ENCODE data around the gene VOPP1. TPM values are rescaled to one million over a fixed set of nuclear protein-coding genes. Genes with fewer than 3 reads are reported as not detected.

The VOPP1 gene
- total and polyA plus RNA-seq, 9 of the 15 experiments (the other 6 are each of a cell fraction or from before 2014, with no cell fraction given) = 8.2 to 45.8 (median 31.2) TPM

DNA sequence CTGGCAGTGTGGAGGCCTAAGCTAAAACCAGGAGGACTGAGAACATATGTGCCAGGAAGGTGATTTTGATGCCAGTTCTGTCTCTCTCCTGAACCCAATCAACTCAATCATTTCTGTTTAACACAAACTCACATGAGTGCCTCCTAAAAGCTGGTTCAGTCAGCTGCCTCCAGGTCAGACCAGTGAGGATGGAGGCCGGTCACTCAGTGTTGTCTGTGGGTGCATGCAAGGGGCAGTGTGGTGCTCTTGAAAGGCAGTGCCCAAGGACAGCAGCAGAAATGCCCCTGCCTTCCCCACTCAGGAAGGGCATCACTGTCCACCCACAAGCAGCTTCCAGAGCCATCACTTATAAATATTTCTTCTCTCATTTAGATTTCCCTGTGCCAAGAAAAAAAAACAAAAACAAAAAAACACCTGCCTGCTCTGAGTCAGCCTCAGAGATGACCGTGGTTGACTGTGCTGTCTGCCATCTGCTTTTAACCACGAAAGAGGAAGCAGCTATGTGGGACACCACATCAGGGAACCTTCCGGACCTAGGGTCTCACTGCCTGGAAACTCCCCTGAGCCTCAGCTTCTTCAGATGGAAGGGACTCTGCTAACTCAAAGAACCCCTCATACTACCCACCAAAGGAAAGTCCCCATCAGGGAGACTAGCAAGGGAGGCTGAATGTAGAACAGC is 39.1 kb downstream of the VOPP1 start:
- H3K4me2 ChIP-seq (ENCODE audit: insufficient read depth, low read length) = no peak overlapping the region
- ChIA-PET POLR2A (interaction anchor here (0.8 kb wide), 1 partner anchor 76 kb away, joined by 3 read pairs; no protein-coding TSS in a partner anchor), CTCF (ENCODE audit: low intra/inter-chr PET ratio) (no interaction called here)
- no peak overlapping the region for H3K27ac ChIP-seq (ENCODE audit: extremely low read depth, low read depth, low read length)
- H2AFZ ChIP-seq (ENCODE audit: low read depth, low read length) = no peak overlapping the region
- H3K9ac ChIP-seq (ENCODE audit: insufficient read depth in 1 of 2, low read depth in 2 of 2, low read length in 2 of 2) = no peak overlapping the region
- TF ChIP-seq HDAC6 (IDR thresholded peaks at IDR 0.05; ENCODE audit: low read depth, low read length) = no peak
- peak; percentile 36 for TF ChIP-seq FOSL1 (tag; conservative IDR thresholded peaks at IDR 0.05)
- 0 out of 2 replicates have a peak, but pooled peaks have one; percentile 36 for TF ChIP-seq SPI1 (IDR thresholded peaks at IDR 0.05; ENCODE audit: borderline replicate concordance, low read depth, low read length)
- peaks cover 0 to 13% of the 10 kb centered on the region in 2 experiments for H3K4me1 ChIP-seq (replicated peaks in 1 of 2; ENCODE audit: control insufficient read depth in 2 of 2, insufficient read depth in 2 of 2, low read length in 2 of 2)
- peaks cover 14% of the 10 kb centered on the region for H4K20me1 ChIP-seq (replicated peaks; ENCODE audit: control insufficient read depth, insufficient read depth, low read length)
- no peaks in the 10 kb centered on the region for H3K27me3 ChIP-seq (ENCODE audit: control insufficient read depth in 2 of 2, insufficient read depth in 2 of 2, low read length in 2 of 2)
- no peaks in the 10 kb centered on the region for H3K9me1 ChIP-seq (ENCODE audit: control insufficient read depth, insufficient read depth, low read length)
- no peaks in the 10 kb centered on the region for H3K9me3 ChIP-seq (replicated peaks; ENCODE audit: control insufficient read depth, insufficient read depth, low read depth, low read length)
- no TSS peak for BruUV-seq (replicated peaks)
- intact Hi-C loops (cut with micrococcal nuclease) = no loop called here
- H3K79me2 ChIP-seq (ENCODE audit: control insufficient read depth, insufficient read depth, low read length) = peaks cover 6% of the 10 kb centered on the region; the same call in 1 of the 3 replicates
- no peaks in the 10 kb centered on the region for H3K36me3 ChIP-seq (ENCODE audit: control insufficient read depth, insufficient read depth, low read length)
- peak; percentile 44; the same call in 2 of the 3 replicates for ATAC-seq
- in situ Hi-C loops (cut with MboI) = no loop called here
- FAIRE-seq = no peak
- DNase-seq (ENCODE audit: extremely low read depth in 1 of 4, low spot score in 3 of 4) = no peak
- no peak overlapping the region for H3K4me3 ChIP-seq
- 35% methylated on average over 4 of the region's 4 CpGs for WGBS (ENCODE audit: insufficient coverage, low coverage, missing lambda C conversion rate)
